GM12878 (cell line): ENCODE results near the gene ZMYND19. TPM values are rescaled to one million over a fixed set of nuclear protein-coding genes. Genes with fewer than 3 reads are reported as not detected.

Source experiments
- ATAC-seq: fragments of 200-7000 bp; cut with Tn5 transposase; 3 replicates; pipeline ENCODE4 v1.9.1; 2020; ENCODE audit warnings: mild to moderate bottlenecking, moderate library complexity
- BruUV-seq: library from RNA; stranded (reverse); fragments of 400-500 nt; replicated peaks from 2 replicates; lab custom pipeline; 2021; lab: Mats Ljungman, UMichigan
- CTCF ChIA-PET: fragments of 300-600 bp; sonication (Branson Sonifier 250); formaldehyde crosslinking; extraction: SDS; loops from one replicate; lab custom pipeline; 2021; ENCODE audit warnings: inconsistent platforms; lab: Yijun Ruan, JAX
- POLR2A ChIA-PET: fragments of 350-600 bp; formaldehyde crosslinking; extraction: SDS; loops from one replicate; lab custom pipeline; 2021; ENCODE audit warnings: inconsistent platforms; lab: Charles Lee
- RAD21 ChIA-PET: fragments of 300-600 bp; sonication (Branson Sonifier 250); formaldehyde crosslinking; loops from one replicate; lab custom pipeline; 2023; ENCODE audit warnings: antibody characterized with exemption; ENCODE audit not compliant: unreplicated experiment; lab: Charles Lee
- SMC1A ChIA-PET: fragments of 300-600 bp; sonication (Branson Sonifier 250); formaldehyde crosslinking; loops from one replicate; lab custom pipeline; 2023; ENCODE audit not compliant: unreplicated experiment, uncharacterized antibody; lab: Charles Lee
- DNase-seq: peaks from one replicate; pipeline ENCODE4 v3.0.0-alpha.2; 2011; ENCODE audit warnings: low read depth, low spot score
- FAIRE-seq: peaks from 3 replicates; lab custom pipeline; 2011; peaks lifted over from hg19 to GRCh38; lab: Jason Lieb, UNC
- H2AFZ ChIP-seq: 2 replicates; pipeline ENCODE4 v1.6.0; 2011; ENCODE audit warnings: low read depth, low read length, control low read depth; ENCODE audit not compliant: control insufficient read depth
- H3K27ac ChIP-seq: 2 replicates; pipeline ENCODE4 v1.5.1; 2011; ENCODE audit warnings: control low read depth; ENCODE audit not compliant: control insufficient read depth, insufficient read depth
- H3K27me3 ChIP-seq, 2 experiments: replicated peaks in 1 of 2; 2 replicates each; pipeline versions ENCODE4 v1.6.0 to v1.6.1; 2011; ENCODE audit warnings: low read length in 1 of 2; ENCODE audit not compliant: control insufficient read depth in 2 of 2, insufficient read depth in 2 of 2
- H3K36me3 ChIP-seq, 2 experiments: 2 replicates each; pipeline ENCODE4 v1.5.1; 2011; ENCODE audit warnings: low read length in 1 of 2; ENCODE audit not compliant: control insufficient read depth in 2 of 2, insufficient read depth in 2 of 2
- H3K4me1 ChIP-seq: 2 replicates; pipeline ENCODE4 v1.6.1; 2011; ENCODE audit warnings: mild to moderate bottlenecking, low read length, moderate library complexity, mixed read lengths; ENCODE audit not compliant: control insufficient read depth, insufficient read depth
- H3K4me2 ChIP-seq: 2 replicates; pipeline ENCODE4 v1.6.0; 2011; ENCODE audit warnings: control low read depth; ENCODE audit not compliant: control insufficient read depth, insufficient read depth
- H3K4me3 ChIP-seq: fragments of 200-600 bp; sonication (generic); 2 replicates; pipeline ENCODE4 v1.5.1; 2016
- H3K79me2 ChIP-seq: 2 replicates; pipeline ENCODE4 v1.6.0; 2011; ENCODE audit warnings: low read length; ENCODE audit not compliant: control insufficient read depth, insufficient read depth
- H3K9ac ChIP-seq: 2 replicates; pipeline ENCODE4 v1.8.0; 2011; ENCODE audit warnings: low read length, control low read depth, mixed read lengths; ENCODE audit not compliant: control insufficient read depth, insufficient read depth
- H3K9me3 ChIP-seq: replicated peaks from 3 replicates; pipeline ENCODE4 v1.5.1; 2011; ENCODE audit warnings: mild to moderate bottlenecking, low read length; ENCODE audit not compliant: control insufficient read depth, insufficient read depth
- H4K20me1 ChIP-seq: 2 replicates; pipeline ENCODE4 v1.6.0; 2011; ENCODE audit not compliant: control insufficient read depth, insufficient read depth
- BACH1 ChIP-seq: fragments of 450-650 bp; IDR thresholded peaks from 2 replicates; pipeline ENCODE4 v1.6.1; 2017; ENCODE audit warnings: mild to moderate bottlenecking, borderline replicate concordance
- CBX3 ChIP-seq: fragments of 200-600 bp; sonication (generic); IDR thresholded peaks from 2 replicates; pipeline ENCODE4 v1.6.1; 2016; ENCODE audit warnings: low read depth, borderline replicate concordance
- ESRRA ChIP-seq: IDR thresholded peaks from 2 replicates; pipeline ENCODE4 v1.6.1; 2012; ENCODE audit warnings: mild to moderate bottlenecking, low read length, improper control_type of control experiment
- EZH2 ChIP-seq: IDR thresholded peaks from 2 replicates; pipeline ENCODE4 v1.6.1; 2012; ENCODE audit warnings: low read depth, mild to moderate bottlenecking, control low read depth, inconsistent platforms, low read length, borderline replicate concordance; ENCODE audit not compliant: control insufficient read depth
- HDAC6 ChIP-seq: fragments of 200-600 bp; sonication (generic); IDR thresholded peaks from one replicate; pipeline ENCODE4 v1.8.0; 2017; ENCODE audit warnings: antibody characterized with exemption; ENCODE audit not compliant: unreplicated experiment
- IKZF1 ChIP-seq: fragments of 450-650 bp; conservative IDR thresholded peaks from 2 replicates; pipeline ENCODE4 v1.6.1; 2017; ENCODE audit warnings: antibody characterized with exemption, mild to moderate bottlenecking
- KLF5 ChIP-seq: fragments of 450-650 bp; IDR thresholded peaks from 2 replicates; pipeline ENCODE4 v1.6.1; 2014; ENCODE audit warnings: mild to moderate bottlenecking; ENCODE audit not compliant: partially characterized antibody
- MTA2 ChIP-seq: fragments of 450-650 bp; IDR thresholded peaks from 2 replicates; pipeline ENCODE4 v1.6.1; 2016; ENCODE audit warnings: low read depth, mild to moderate bottlenecking, moderate library complexity
- MYB ChIP-seq: fragments of 150-350 bp; IDR thresholded peaks from 2 replicates; pipeline ENCODE4 v1.6.1; 2014; ENCODE audit warnings: mild to moderate bottlenecking, low read depth, low read length, borderline replicate concordance
- RFX5 ChIP-seq: IDR thresholded peaks from 2 replicates; pipeline ENCODE4 v1.6.1; 2011; ENCODE audit warnings: low read depth, low read length, improper control_type of control experiment
- SIX5 ChIP-seq: IDR thresholded peaks from 2 replicates; pipeline ENCODE4 v1.6.1; 2011; ENCODE audit warnings: mild to moderate bottlenecking, low read depth, low read length, moderate library complexity; ENCODE audit not compliant: severe bottlenecking
- SMARCA5 ChIP-seq: fragments of 450-650 bp; IDR thresholded peaks from 2 replicates; pipeline ENCODE4 v1.6.1; 2017; ENCODE audit warnings: mild to moderate bottlenecking
- STAT3 ChIP-seq: IDR thresholded peaks from 2 replicates; pipeline ENCODE4 v1.6.1; 2011; ENCODE audit warnings: low read depth, low read length, improper control_type of control experiment
- in situ Hi-C: fragments of 300-500 bp; cut with MboI; formaldehyde crosslinking; loops from 9 replicates; pipeline ENCODE4 v1.14.3; 2018; ENCODE audit warnings: mixed read lengths
- intact Hi-C: fragments of 100-400 bp; cut with micrococcal nuclease; formaldehyde crosslinking; loops from one replicate; pipeline ENCODE4 v1.14.2; 2022; ENCODE audit not compliant: unreplicated experiment
- polyA plus RNA-seq, 11 experiments: library from polyadenylated mRNA; depleted of rRNA in 4 of 11; unstranded in 6 of 11; stranded (reverse) in 5 of 11; fragments of >200 nt; fragmentation: Nextera tagmentation in 4 of 11; fragmentation: Illumina TruSeq in 1 of 11; extraction: Ambion mirVana in 4 of 11; extraction: Trizol in 1 of 11; gene quantifications; 1 replicate in 1 of 11; 2 replicates in 10 of 11; pipeline versions ENCODE4 v1.2.1 to v1.2.3, GENCODE V29; 2011 to 2016; ENCODE audit warnings: inconsistent platforms in 2 of 11, missing spikeins in 2 of 11, low read depth in 1 of 11
- total RNA-seq, 4 experiments: library from RNA; depleted of rRNA in 3 of 4; stranded (reverse); fragments of >200 nt in 3 of 4; fragmentation: Illumina TruSeq in 1 of 4; extraction: Trizol in 1 of 4; gene quantifications; 2 replicates each; pipeline versions ENCODE4 v1.2.1 to v1.2.3, GENCODE V29; 2013 to 2021
- TF ChIP-seq, protein P1 (sequence below): IDR thresholded peaks from 2 replicates; pipeline ENCODE4 v1.6.1; 2011; ENCODE audit warnings: borderline replicate concordance, low read depth, mild to moderate bottlenecking, moderate library complexity, low read length; ENCODE audit not compliant: insufficient read depth, poor library complexity, severe bottlenecking

Gene ZMYND19
- total and polyA plus RNA-seq, 10 of the 15 experiments (the other 5 are each of a cell fraction or from before 2014, with no cell fraction given): 0.84 to 54.8 (median 20.1) TPM

DNA sequence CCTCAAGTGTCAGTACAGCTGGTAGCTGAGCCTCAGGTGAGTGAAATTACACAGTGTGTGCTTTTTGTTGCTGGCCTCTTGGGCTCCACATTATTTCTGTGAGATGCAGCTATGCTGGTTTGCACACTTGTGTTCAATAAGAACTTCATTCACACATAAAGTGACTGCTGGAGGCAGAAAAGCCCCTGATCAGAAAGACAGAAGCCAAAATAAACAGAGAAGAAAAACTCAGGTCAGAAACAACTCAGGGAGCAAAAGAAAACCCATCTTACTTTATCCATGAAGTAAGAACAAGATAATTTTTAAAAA is 55.2 kb downstream of the ZMYND19 start:
- in situ Hi-C loops: no loop called here
- H3K27ac ChIP-seq: no peak overlapping the region
- H3K27me3 ChIP-seq: no peaks in the 10 kb centered on the region
- DNase-seq (no peak), ATAC-seq (no peak), FAIRE-seq (no peak)
- ChIA-PET RAD21 (interaction anchor here (0.9 to 1.5 kb wide), 4 partner anchors 10 to 233 kb away, joined by 3 to 5 read pairs (median 4); partner anchors contain the start of genes MRPL41 and NRARP), CTCF (interaction anchor here (0.6 to 1.9 kb wide), 21 partner anchors 9 to 538 kb away, joined by 3 to 14 read pairs (median 4); partner anchors contain the start of genes ENTPD8, EXD3, MRPL41 and NOXA1), POLR2A (no interaction called here), SMC1A (interaction anchor here (0.7 to 1.2 kb wide), 4 partner anchors 10 to 42 kb away, joined by 3 read pairs; partner anchors contain the start of gene PNPLA7)
- no peaks in the 10 kb centered on the region for H3K36me3 ChIP-seq
- H4K20me1 ChIP-seq: no peaks in the 10 kb centered on the region
- TF ChIP-seq SIX5: no peak
- TF ChIP-seq BACH1: no peak
- no peak for TF ChIP-seq HDAC6
- no peak for TF ChIP-seq STAT3
- TF ChIP-seq ESRRA: no peak
- TF ChIP-seq MYB: no peak
- no peak for TF ChIP-seq SMARCA5
- TF ChIP-seq EZH2: no peak
- TF ChIP-seq KLF5: no peak
- TF ChIP-seq, protein P1, sequence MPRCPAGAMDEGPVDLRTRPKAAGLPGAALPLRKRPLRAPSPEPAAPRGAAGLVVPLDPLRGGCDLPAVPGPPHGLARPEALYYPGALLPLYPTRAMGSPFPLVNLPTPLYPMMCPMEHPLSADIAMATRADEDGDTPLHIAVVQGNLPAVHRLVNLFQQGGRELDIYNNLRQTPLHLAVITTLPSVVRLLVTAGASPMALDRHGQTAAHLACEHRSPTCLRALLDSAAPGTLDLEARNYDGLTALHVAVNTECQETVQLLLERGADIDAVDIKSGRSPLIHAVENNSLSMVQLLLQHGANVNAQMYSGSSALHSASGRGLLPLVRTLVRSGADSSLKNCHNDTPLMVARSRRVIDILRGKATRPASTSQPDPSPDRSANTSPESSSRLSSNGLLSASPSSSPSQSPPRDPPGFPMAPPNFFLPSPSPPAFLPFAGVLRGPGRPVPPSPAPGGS: no peak
- no peak for TF ChIP-seq MTA2
- no peak for TF ChIP-seq IKZF1
- no peak for TF ChIP-seq CBX3
- TF ChIP-seq RFX5: no peak
- no peak overlapping the region; the same call in 1 of the 2 replicates for H3K4me2 ChIP-seq
- H3K4me3 ChIP-seq: no peak overlapping the region
- H3K9me3 ChIP-seq: no peaks in the 10 kb centered on the region; the same call in 2 of the 3 replicates
- intact Hi-C loops: loop anchor here (10.0 kb wide), 1 partner anchor 110 kb away; the partner anchor contains the start of genes EXD3 and NOXA1
- H2AFZ ChIP-seq: peak overlapping the region; percentile 86
- H3K4me1 ChIP-seq: peaks cover 19% of the 10 kb centered on the region
- H3K79me2 ChIP-seq: no peaks in the 10 kb centered on the region
- no peak overlapping the region for H3K9ac ChIP-seq
- BruUV-seq: no TSS peak
